Parathyroid adenoma (tissue), 2 donors: ENCODE results near the gene OBSCN.

Source experiments
- H2AFZ ChIP-seq: fragments of 300-600 bp; sonication (generic); one replicate; pipeline ENCODE4 v1.7.0; 2017; ENCODE audit warnings: antibody characterized with exemption, mild to moderate bottlenecking
- H3K27ac ChIP-seq: fragments of 300-600 bp; sonication (generic); one replicate; pipeline ENCODE4 v1.7.0; 2017
- H3K27me3 ChIP-seq: fragments of 300-600 bp; sonication (generic); one replicate; pipeline ENCODE4 v1.7.0; 2017; ENCODE audit warnings: low read length; ENCODE audit not compliant: control insufficient read depth, insufficient read depth
- H3K36me3 ChIP-seq: fragments of 300-600 bp; sonication (generic); one replicate; pipeline ENCODE4 v1.7.0; 2017; ENCODE audit warnings: low read length; ENCODE audit not compliant: control insufficient read depth, insufficient read depth
- H3K4me1 ChIP-seq: fragments of 300-600 bp; sonication (generic); one replicate; pipeline ENCODE4 v1.7.0; 2017; ENCODE audit warnings: control low read depth
- H3K4me2 ChIP-seq: fragments of 300-600 bp; sonication (generic); one replicate; pipeline ENCODE4 v1.7.0; 2017; ENCODE audit warnings: low read length
- H3K4me3 ChIP-seq: fragments of 300-600 bp; sonication (generic); one replicate; pipeline ENCODE4 v1.7.0; 2017; ENCODE audit warnings: low read depth, low read length
- H3K79me2 ChIP-seq: fragments of 300-600 bp; sonication (generic); one replicate; pipeline ENCODE4 v1.7.0; 2017; ENCODE audit warnings: control low read depth
- H3K9ac ChIP-seq: fragments of 300-600 bp; sonication (generic); one replicate; pipeline ENCODE4 v1.7.0; 2017; ENCODE audit warnings: mild to moderate bottlenecking
- H3K9me3 ChIP-seq: fragments of 300-600 bp; sonication (generic); one replicate; pipeline ENCODE4 v1.7.0; 2017; ENCODE audit warnings: low read length; ENCODE audit not compliant: control insufficient read depth
- TF ChIP-seq, protein P1 (sequence below): fragments of 300-600 bp; sonication (generic); IDR thresholded peaks from one replicate; pipeline ENCODE4 v1.7.0; 2017; ENCODE audit warnings: antibody characterized with exemption, mild to moderate bottlenecking
- donor health status: primary hyperparathyroidism.

Gene OBSCN

DNA sequence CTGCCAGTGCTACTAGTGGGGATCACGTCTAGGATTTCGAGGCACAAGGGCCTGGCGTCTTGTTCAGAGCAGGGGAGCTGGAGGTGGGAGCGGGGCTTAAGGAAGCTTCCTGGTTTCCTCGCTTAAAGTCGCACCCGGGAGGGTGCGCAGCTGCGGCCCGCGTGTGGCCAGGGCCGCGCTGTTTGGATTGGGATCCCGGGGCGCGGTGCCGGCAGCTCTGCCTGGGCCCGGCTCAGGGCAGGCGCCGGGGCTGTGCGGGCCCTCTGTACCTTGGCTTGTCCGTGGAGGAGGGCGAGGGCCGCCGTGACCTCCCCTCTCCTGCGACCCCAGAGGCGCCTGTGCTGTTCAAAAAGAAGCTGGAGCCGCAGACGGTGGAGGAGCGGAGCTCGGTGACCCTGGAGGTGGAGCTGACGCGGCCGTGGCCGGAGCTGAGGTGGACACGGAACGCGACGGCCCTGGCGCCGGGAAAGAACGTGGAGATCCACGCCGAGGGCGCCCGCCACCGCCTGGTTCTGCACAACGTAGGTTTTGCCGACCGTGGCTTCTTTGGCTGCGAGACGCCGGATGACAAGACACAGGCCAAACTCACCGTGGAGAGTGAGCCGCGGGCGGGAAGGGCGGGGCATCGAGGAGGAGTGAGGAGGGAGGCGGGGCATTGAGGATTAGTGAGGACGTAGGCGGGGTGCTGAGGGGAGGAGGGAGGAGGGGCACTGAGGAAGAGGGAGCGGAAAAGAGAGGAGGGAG lies 67.8 kb downstream of the OBSCN start:
- no peak overlapping the region for H3K9ac ChIP-seq
- peak overlapping the region; percentile 32 for H3K27ac ChIP-seq
- H3K36me3 ChIP-seq: no peaks in the 10 kb centered on the region
- TF ChIP-seq, protein P1, sequence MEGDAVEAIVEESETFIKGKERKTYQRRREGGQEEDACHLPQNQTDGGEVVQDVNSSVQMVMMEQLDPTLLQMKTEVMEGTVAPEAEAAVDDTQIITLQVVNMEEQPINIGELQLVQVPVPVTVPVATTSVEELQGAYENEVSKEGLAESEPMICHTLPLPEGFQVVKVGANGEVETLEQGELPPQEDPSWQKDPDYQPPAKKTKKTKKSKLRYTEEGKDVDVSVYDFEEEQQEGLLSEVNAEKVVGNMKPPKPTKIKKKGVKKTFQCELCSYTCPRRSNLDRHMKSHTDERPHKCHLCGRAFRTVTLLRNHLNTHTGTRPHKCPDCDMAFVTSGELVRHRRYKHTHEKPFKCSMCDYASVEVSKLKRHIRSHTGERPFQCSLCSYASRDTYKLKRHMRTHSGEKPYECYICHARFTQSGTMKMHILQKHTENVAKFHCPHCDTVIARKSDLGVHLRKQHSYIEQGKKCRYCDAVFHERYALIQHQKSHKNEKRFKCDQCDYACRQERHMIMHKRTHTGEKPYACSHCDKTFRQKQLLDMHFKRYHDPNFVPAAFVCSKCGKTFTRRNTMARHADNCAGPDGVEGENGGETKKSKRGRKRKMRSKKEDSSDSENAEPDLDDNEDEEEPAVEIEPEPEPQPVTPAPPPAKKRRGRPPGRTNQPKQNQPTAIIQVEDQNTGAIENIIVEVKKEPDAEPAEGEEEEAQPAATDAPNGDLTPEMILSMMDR: no peak
- H3K9me3 ChIP-seq: no peaks in the 10 kb centered on the region
- H3K4me2 ChIP-seq: peak overlapping the region; percentile 92
- no peaks in the 10 kb centered on the region for H3K27me3 ChIP-seq
- H2AFZ ChIP-seq: peak overlapping the region; percentile 91
- no peaks in the 10 kb centered on the region for H3K79me2 ChIP-seq
- H3K4me3 ChIP-seq: peak overlapping the region; percentile 74
- H3K4me1 ChIP-seq: no peaks in the 10 kb centered on the region

DNA sequence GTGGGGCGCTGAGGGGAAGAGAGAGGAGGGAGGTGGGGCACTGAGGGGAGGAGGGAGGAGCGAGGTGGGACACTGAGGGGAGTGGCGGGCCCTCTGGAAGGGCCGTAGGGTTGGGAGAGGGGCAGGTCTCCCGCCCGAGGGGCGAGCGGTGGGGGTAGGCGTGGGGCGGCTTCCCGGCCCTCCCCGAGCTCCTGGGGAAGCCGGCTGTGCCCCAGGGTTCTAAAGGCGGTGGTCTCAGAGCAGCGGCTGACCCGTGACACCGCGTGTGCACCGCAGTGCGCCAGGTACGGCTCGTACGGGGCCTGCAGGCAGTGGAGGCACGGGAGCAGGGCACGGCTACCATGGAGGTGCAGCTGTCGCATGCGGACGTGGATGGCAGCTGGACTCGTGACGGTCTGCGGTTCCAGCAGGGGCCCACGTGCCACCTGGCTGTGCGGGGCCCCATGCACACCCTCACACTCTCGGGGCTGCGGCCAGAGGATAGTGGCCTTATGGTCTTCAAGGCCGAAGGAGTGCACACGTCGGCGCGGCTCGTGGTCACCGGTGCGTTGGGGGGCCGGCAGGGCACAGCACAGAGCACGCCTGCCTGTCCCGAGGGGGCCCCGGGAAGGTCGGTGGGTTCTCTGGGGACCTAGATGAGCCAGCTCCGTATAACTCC lies 68.5 kb downstream of the OBSCN start:
- Histone ChIP-seq H3K79me2 (no peaks in the 10 kb centered on the region), H3K4me1 (no peaks in the 10 kb centered on the region), H3K27ac (no peak overlapping the region), H3K9ac (no peak overlapping the region), H2AFZ (peak overlapping the region; percentile 91), H3K4me3 (peak overlapping the region; percentile 74), H3K36me3 (no peaks in the 10 kb centered on the region), H3K27me3 (no peaks in the 10 kb centered on the region), H3K4me2 (peak overlapping the region; percentile 92), H3K9me3 (no peaks in the 10 kb centered on the region)
- TF ChIP-seq, protein P1: no peak

DNA sequence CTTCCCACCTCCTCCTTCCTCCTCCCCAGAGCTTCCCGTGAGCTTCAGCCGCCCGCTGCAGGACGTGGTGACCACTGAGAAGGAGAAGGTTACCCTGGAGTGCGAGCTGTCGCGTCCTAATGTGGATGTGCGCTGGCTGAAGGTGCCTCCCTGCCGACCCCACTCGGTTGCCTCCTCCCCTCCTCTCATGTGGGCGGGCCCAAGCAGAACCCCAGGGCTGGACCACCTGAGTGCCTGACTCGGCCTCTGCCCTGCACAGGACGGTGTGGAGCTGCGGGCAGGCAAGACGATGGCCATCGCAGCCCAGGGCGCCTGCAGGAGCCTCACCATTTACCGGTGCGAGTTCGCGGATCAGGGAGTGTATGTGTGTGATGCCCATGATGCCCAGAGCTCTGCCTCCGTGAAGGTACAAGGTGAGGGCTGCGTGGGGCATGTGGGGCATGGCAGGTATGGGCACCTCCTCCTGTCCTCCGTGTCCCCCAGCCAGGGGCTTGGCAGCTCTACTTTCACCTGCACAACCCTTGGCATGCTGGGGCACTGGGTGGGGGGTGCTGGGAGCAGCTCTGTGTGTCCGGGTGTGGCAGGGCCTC lies 69.2 kb downstream of the OBSCN start:
- H3K4me1 ChIP-seq: no peaks in the 10 kb centered on the region
- H3K79me2 ChIP-seq: no peaks in the 10 kb centered on the region
- no peaks in the 10 kb centered on the region for H3K27me3 ChIP-seq
- no peaks in the 10 kb centered on the region for H3K9me3 ChIP-seq
- no peak overlapping the region for H3K4me2 ChIP-seq
- H3K36me3 ChIP-seq: no peaks in the 10 kb centered on the region
- TF ChIP-seq, protein P1: no peak
- H3K4me3 ChIP-seq: no peak overlapping the region
- no peak overlapping the region for H2AFZ ChIP-seq
- H3K9ac ChIP-seq: no peak overlapping the region
- H3K27ac ChIP-seq: no peak overlapping the region

DNA sequence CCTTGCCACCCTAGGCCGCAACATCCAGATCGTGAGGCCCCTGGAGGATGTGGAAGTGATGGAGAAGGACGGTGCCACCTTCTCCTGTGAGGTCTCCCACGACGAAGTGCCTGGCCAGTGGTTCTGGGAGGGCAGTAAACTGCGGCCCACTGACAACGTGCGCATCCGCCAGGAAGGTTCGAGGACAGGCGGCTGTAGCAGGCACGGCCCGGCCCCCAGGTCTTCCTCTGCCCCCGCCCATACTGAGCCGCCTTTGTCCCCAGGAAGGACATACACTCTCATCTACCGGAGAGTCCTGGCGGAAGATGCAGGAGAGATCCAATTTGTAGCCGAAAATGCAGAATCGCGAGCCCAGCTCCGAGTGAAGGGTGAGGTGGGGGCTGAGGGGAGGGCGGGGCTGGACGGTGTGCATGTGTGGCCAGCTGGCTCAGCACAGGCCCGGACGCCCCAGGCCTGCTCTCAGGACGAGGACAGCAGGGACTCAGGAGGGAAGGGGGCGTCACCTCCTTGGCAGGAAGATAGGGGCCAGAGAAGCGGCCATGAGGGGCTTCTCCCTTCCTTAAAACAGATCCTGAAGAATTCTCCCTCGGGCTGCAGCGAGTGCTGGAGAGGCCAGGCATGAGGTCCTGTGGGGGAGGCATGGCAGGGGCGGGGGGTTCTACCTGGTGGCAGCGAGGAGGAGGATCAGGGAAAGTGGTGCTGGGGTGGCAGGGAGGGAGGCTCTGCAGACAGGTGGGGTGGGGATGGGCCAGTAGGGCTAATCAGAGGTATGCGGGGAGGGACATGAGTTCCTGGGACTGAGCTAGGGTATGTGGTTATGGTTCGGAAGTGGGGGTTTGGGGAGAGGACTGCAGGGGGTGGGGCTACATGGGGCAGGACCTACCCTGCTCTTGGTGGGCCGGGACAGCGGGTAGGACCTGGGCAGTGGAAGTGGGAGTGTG lies 69.9 kb downstream of the OBSCN start:
- H3K27ac ChIP-seq: no peak overlapping the region
- no peak overlapping the region for H2AFZ ChIP-seq
- H3K9me3 ChIP-seq: no peaks in the 10 kb centered on the region
- no peak overlapping the region for H3K4me3 ChIP-seq
- no peaks in the 10 kb centered on the region for H3K27me3 ChIP-seq
- TF ChIP-seq, protein P1: no peak
- no peaks in the 10 kb centered on the region for H3K4me1 ChIP-seq
- H3K4me2 ChIP-seq: no peak overlapping the region
- H3K36me3 ChIP-seq: no peaks in the 10 kb centered on the region
- no peak overlapping the region for H3K9ac ChIP-seq
- no peaks in the 10 kb centered on the region for H3K79me2 ChIP-seq
